Measurements from ENCODE around the gene SLC35G4.

DNA sequence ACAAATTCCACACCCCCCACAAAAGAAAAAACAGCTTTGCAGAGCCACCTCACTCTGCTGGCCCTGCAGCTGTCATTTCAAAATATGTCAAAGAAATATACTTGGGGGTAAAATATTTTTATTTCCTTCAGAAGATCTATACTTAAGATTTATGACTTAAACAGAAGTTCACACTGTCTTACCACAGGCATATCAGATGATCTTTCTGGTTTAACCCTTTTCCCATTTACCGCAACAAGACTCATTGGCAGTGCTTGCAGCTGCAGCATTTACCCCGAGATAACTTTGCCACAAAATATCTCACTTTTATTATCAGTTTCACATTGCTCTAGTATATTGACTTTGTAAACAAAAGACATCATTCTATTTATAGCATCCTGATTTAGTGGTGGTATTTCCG lies 21.6 kb upstream of the SLC35G4 start:
- no peak for TF ChIP-seq POLR2AphosphoS5 (IDR thresholded peaks at IDR 0.05; ENCODE audit: low read depth, low read length)
- TF ChIP-seq POLR2A (IDR thresholded peaks at IDR 0.05; ENCODE audit: low read depth, low read length): no peak
- no peak for TF ChIP-seq PAX5 (IDR thresholded peaks at IDR 0.05; ENCODE audit: insufficient read depth, low read length, severe bottlenecking)
- no peak for TF ChIP-seq SPI1 (IDR thresholded peaks at IDR 0.05; ENCODE audit: low read depth, low read length)
- no peak for TF ChIP-seq TAF1 (IDR thresholded peaks at IDR 0.05; ENCODE audit: low read depth, low read length)
- no peak for TF ChIP-seq POU2F2 (IDR thresholded peaks at IDR 0.05; ENCODE audit: low read depth, low read length)
